ENCODE results near the gene RAD51AP1.
A peak's percentile ranks its signal among the peaks of the same experiment; 100 is the strongest.
"Not testable (repeated sequence)": the region's sequence is repeated elsewhere in the genome, so short reads cannot be mapped to it uniquely, and the experiment has no call there.

Gene RAD51AP1

GRCh38 chr12:4538207-4539160 lies at the start of gene RAD51AP1:
Gene RAD51AP1 (plus strand): TSS chr12:4538890. CDS start chr12:4538940, 50 bp downstream.
- peak; percentile 98 for FAIRE-seq
- peak; percentile 69 for DNase-seq (ENCODE audit: insufficient read length, low spot score)
- peak; percentile 85 for TF ChIP-seq POLR2A (IDR thresholded peaks at IDR 0.05; ENCODE audit: low read depth, low read length)

GRCh38 chr12:4489556-4489955 lies 49.1 kb upstream of the RAD51AP1 start:
- FAIRE-seq (no peak), DNase-seq (ENCODE audit: insufficient read length, low spot score) (no peak)
- no peak for TF ChIP-seq POLR2A (IDR thresholded peaks at IDR 0.05; ENCODE audit: low read depth, low read length)

DNA sequence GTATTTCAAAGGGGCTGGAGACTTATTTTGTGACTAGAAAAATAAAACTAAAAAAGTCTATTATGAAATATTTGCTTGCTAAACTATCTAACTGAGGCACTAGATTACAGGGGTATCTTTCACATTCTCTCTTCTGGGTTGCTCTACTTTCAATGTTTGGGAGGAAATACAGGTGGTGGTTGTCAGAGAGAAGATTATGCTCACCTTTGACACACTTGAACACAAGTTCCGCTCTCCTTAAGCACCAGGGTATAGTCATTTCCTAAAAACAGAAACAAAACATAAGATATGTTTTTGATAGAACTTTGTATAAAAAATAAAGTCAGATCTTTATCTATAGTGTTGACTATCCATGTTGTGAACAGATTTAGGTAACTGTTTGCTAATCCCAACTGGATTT lies 47.7 kb upstream of the RAD51AP1 start:
- no peak for TF ChIP-seq POLR2A (IDR thresholded peaks at IDR 0.05; ENCODE audit: low read depth, low read length)
- DNase-seq (ENCODE audit: insufficient read length, low spot score) (no peak), FAIRE-seq (no peak)

- TF ChIP-seq POLR2A (IDR thresholded peaks at IDR 0.05; ENCODE audit: low read depth, low read length): no peak
- FAIRE-seq (no peak), DNase-seq (ENCODE audit: insufficient read length, low spot score) (no peak)
These were observed 42.4 kb upstream of the RAD51AP1 start for GRCh38 chr12:4496145-4496838.

DNA sequence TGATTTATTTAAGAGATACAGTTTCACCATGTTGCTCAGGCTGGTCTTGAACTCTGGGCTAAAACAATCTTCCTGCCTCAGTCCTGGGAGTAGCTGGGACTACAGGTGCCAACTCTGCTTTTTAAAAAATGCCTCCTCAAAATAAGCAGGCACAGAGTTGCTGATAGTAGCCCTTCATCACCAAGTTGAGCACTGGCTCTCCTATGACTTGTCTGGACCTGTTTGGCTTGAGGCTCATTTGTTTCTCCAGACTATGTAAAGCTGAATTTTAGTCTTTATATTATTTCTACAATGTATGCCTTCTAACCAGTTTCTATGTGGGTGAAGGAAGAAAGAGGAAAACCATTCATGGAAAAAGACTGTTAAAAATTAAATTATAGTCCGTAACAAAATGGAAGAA lies 39.5 kb upstream of the RAD51AP1 start:
- no peak for TF ChIP-seq POLR2A (IDR thresholded peaks at IDR 0.05; ENCODE audit: low read depth, low read length)
- FAIRE-seq (no peak), DNase-seq (ENCODE audit: insufficient read length, low spot score) (no peak)

DNA sequence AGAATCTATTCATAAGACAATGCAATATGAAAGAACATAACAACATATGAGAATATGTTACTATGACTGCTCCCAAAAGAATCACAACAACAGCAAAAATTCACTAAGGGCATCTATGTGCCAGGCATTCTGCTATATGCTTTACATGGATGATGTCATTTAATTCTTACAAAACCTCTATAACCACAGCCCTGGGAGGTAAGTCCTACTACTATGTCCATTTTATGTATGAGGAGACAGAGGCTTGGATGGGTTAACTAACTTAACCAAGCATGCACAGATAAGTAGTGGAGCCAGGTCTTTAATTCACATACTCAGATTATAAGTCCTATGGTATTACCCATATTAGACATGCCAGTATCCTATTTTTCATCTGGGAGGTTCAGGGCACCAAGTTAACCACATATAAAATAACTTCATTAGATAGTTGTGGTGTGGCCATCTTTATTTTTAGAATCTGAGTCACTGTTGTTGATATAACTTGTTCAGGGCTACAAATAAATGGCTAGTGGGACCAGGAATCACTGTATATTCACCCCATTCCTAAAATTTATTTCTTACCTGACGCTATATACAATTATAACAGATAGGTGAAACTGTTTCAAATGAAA lies 33.2 kb upstream of the RAD51AP1 start:
- DNase-seq (ENCODE audit: insufficient read length, low spot score) (no peak), FAIRE-seq (no peak)
- TF ChIP-seq POLR2A (IDR thresholded peaks at IDR 0.05; ENCODE audit: low read depth, low read length): no peak

DNA sequence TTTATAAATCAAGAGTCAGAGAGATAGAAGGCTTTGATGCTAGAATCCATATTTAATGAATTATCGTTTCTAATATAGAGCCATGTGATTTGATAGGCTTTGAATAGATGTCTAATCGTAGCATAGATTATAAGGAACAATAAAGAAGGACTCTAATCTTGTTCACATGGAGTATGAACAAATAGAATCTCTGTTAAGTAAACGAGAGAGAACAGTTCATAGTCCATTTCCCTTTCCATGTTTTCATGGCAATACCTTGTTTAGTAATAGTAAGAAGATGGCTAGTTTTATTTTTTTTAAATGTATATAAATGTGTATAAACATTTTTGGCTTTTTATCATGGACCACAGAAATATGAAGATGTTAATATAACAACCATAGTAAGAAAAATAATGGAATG lies 32.3 kb upstream of the RAD51AP1 start:
- no peak for FAIRE-seq
- no peak for DNase-seq (ENCODE audit: insufficient read length, low spot score)
- no peak for TF ChIP-seq POLR2A (IDR thresholded peaks at IDR 0.05; ENCODE audit: low read depth, low read length)

DNA sequence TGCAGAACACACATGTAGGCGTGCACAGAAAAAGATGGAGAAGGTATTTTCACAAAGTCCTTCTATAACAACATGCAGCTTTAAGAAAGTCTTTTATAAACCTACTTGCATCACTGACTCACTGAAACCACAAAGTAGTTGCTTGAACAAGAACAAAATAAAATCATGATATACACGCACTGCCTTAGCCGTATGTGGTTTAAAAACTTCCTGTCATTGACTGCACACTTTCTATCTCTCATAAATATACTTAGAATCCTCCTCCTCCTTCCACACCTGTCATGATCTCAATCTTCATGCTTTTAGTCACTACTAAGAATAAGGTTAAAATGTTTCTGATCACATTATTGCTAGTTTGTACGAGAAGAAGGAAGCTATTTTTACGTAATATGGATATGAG lies 31.8 kb upstream of the RAD51AP1 start:
- no peak for DNase-seq (ENCODE audit: insufficient read length, low spot score)
- peak; percentile 77 for FAIRE-seq
- TF ChIP-seq POLR2A (IDR thresholded peaks at IDR 0.05; ENCODE audit: low read depth, low read length): no peak

DNA sequence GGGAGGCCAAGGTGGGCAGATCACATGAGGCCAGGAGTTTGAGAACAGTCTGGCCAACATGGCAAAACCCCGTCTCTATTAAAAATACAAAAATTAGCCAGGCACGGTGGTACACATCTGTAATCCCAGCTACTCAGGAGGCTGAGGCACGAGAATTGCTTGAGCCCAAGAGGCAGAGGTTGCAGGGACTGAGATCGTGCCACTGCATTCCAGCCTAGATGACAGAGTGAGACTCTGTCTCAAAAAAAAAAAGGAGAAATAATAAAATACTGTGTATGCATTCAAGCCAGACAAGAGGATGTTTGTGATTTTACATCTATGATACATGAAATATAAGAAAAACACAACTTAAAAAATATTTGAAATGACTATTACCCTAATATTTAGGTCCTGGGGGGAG lies 30.2 kb upstream of the RAD51AP1 start:
- DNase-seq (ENCODE audit: insufficient read length, low spot score); FAIRE-seq: not testable (repeated sequence)

GRCh38 chr12:4509269-4509668 lies 29.4 kb upstream of the RAD51AP1 start:
- not testable (repeated sequence) for FAIRE-seq; DNase-seq (ENCODE audit: insufficient read length, low spot score)

- DNase-seq (ENCODE audit: insufficient read length, low spot score) (no peak), FAIRE-seq (peak; percentile 62)
- TF ChIP-seq POLR2A (IDR thresholded peaks at IDR 0.05; ENCODE audit: low read depth, low read length): no peak
These were observed 20.5 kb upstream of the RAD51AP1 start for GRCh38 chr12:4518106-4518728.

DNA sequence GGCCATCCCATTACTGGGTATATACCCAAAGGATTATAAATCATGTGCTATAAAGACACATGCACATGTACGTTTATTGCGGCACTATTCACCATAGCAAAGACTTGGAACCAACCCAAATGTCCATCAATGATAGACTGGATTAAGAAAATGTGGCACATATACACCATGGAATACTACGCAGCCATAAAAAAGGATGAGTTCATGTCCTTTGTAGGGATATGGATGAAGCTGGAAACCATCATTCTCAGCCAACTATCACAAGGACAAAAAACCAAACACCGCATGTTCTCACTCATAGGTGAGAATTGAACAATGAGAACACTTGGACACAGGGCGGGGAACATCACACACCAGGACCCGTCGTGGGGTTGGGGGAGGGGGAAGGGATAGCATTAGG lies 15.2 kb upstream of the RAD51AP1 start:
- FAIRE-seq; DNase-seq (ENCODE audit: insufficient read length, low spot score): not testable (repeated sequence)

GRCh38 chr12:4526923-4527546 lies 11.7 kb upstream of the RAD51AP1 start:
- FAIRE-seq (no peak), DNase-seq (ENCODE audit: insufficient read length, low spot score) (no peak)
- no peak for TF ChIP-seq POLR2A (IDR thresholded peaks at IDR 0.05; ENCODE audit: low read depth, low read length)

DNA sequence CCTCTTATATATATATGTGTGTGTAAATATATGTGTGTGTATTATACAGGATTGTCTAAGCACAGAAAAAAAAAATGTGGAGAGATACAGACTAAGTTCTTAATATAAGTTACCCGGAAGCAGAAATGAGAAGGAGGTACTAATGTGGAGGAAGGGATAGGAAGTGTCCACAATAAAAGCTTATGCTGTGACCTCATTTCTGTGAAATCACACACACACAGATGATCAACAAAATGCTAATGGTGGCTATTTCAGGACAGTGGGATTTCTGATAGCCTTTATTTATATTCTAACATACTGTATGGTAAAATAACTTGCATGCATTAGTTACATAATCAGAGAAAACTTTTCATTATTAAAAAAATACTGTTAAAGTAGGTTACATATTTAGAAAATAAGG lies 8.5 kb upstream of the RAD51AP1 start:
- no peak for TF ChIP-seq POLR2A (IDR thresholded peaks at IDR 0.05; ENCODE audit: low read depth, low read length)
- DNase-seq (ENCODE audit: insufficient read length, low spot score): no peak
- no peak for FAIRE-seq

All from H54 (cell line).